Peyer's patch (tissue), 4 donors: ENCODE data around the gene POU6F2. TPM values are rescaled to one million over a fixed set of nuclear protein-coding genes. Genes with fewer than 3 reads are reported as not detected.
A peak's percentile ranks its signal among the peaks of the same experiment; 100 is the strongest.

Experiments
- DNase-seq, 3 donors: peaks; one replicate each; pipeline ENCODE4 v3.0.0-alpha.2; 2017 to 2019
- H3K27ac ChIP-seq, 4 donors: fragments of 200-600 bp; sonication (generic); one replicate each; pipeline ENCODE4 v1.5.1; 2016 to 2019
- H3K27me3 ChIP-seq, 2 donors: fragments of 200-600 bp; sonication (generic); one replicate each; pipeline ENCODE4 v1.5.1; 2019
- H3K36me3 ChIP-seq, 3 donors: fragments of 200-600 bp; sonication (generic); one replicate each; pipeline ENCODE4 v1.5.1; 2016 to 2019
- H3K4me1 ChIP-seq, 4 donors: fragments of 200-600 bp; sonication (generic); one replicate each; pipeline ENCODE4 v1.5.1; 2016 to 2019
- H3K4me3 ChIP-seq, 4 donors: fragments of 200-600 bp; sonication (generic); 1 replicate in 3 of 4; 2 replicates in 1 of 4; pipeline ENCODE4 v1.5.1; 2016 to 2019; ENCODE audit warnings: mild to moderate bottlenecking in 1 of 4
- H3K9me3 ChIP-seq, 4 donors: fragments of 200-600 bp; sonication (generic); one replicate each; pipeline ENCODE4 v1.5.1; 2016 to 2019; ENCODE audit warnings: mild to moderate bottlenecking in 1 of 4
- POLR2A ChIP-seq, 2 donors: fragments of 450-650 bp; IDR thresholded peaks; one replicate each; pipeline ENCODE4 v1.5.1; 2017; ENCODE audit warnings: antibody characterized with exemption in 2 of 2, mild to moderate bottlenecking in 2 of 2, moderate library complexity in 2 of 2
- total RNA-seq, 4 donors: library from RNA; depleted of rRNA; stranded (reverse); fragments of >200 nt; gene quantifications; one replicate each; pipeline ENCODE4 v1.1.0, GENCODE V29; 2016
- TF ChIP-seq, protein P1 (sequence below), 6 experiments: fragments of 450-650 bp in 4 of 6; fragments of 200-600 bp in 2 of 6; sonication (generic) in 1 of 6; IDR thresholded peaks; one replicate each; pipeline ENCODE4 v1.5.1; 2017 to 2019; ENCODE audit warnings: antibody characterized with exemption in 6 of 6, mild to moderate bottlenecking in 3 of 6, moderate library complexity in 1 of 6

POU6F2 gene
- total RNA-seq, 4 donors from 2014 or later, result 0.80 to 1.3 (median 1.2) TPM; not detected in 1

DNA sequence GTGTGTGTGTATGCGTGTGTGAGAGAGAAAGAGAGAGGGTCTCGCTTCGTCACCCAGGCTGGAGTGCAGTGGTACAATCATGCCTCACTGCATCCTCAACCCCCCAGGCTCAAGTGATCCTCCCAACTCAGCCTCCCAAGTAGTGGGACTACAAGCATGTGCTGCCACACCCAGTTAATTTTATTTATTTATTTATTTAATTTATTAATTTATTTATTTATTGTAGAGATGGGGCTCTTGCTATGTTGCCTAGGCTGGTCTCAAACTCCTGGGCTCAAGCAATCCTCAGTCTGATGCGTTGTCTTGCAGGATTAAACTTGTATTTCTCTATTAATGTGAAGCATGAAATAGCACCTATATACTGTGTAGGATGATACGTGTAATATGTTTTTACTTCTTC is 21.8 kb upstream of the POU6F2 start:
- Histone ChIP-seq H3K36me3 (no peaks in the 10 kb centered on the region), H3K4me1 (no peaks in the 10 kb centered on the region), H3K27me3 (no peaks in the 10 kb centered on the region), H3K27ac (no peak overlapping the region), H3K9me3 (no peaks in the 10 kb centered on the region), H3K4me3 (no peak overlapping the region)
- no peak for TF ChIP-seq POLR2A (IDR thresholded peaks at IDR 0.05)
- TF ChIP-seq, protein P1, sequence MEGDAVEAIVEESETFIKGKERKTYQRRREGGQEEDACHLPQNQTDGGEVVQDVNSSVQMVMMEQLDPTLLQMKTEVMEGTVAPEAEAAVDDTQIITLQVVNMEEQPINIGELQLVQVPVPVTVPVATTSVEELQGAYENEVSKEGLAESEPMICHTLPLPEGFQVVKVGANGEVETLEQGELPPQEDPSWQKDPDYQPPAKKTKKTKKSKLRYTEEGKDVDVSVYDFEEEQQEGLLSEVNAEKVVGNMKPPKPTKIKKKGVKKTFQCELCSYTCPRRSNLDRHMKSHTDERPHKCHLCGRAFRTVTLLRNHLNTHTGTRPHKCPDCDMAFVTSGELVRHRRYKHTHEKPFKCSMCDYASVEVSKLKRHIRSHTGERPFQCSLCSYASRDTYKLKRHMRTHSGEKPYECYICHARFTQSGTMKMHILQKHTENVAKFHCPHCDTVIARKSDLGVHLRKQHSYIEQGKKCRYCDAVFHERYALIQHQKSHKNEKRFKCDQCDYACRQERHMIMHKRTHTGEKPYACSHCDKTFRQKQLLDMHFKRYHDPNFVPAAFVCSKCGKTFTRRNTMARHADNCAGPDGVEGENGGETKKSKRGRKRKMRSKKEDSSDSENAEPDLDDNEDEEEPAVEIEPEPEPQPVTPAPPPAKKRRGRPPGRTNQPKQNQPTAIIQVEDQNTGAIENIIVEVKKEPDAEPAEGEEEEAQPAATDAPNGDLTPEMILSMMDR (IDR thresholded peaks at IDR 0.05), result no peak
- no peak for DNase-seq

DNA sequence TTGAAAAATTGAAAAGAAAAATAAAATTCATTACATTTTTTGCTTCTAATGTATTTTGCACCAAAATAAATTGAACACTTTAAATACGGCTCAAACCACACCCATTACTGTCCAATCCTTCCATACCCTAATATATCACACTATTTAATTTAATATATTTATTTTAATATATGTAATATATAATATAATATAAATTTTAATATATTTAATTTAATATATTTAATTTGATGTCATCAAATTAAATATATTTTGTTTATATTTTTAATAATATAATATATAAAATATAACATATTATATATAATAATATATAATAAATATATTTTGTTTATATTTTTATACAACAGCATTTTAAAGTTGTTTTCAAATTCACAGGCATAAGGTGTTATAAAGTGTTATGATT is 15.7 kb upstream of the POU6F2 start:
- no peak for DNase-seq
- no peak overlapping the region for H3K27ac ChIP-seq
- TF ChIP-seq POLR2A (IDR thresholded peaks at IDR 0.05), result no peak
- TF ChIP-seq, protein P1 (IDR thresholded peaks at IDR 0.05), result no peak
- H3K36me3 ChIP-seq, result no peaks in the 10 kb centered on the region
- no peak overlapping the region for H3K4me3 ChIP-seq
- no peaks in the 10 kb centered on the region for H3K4me1 ChIP-seq
- no peaks in the 10 kb centered on the region for H3K9me3 ChIP-seq
- no peaks in the 10 kb centered on the region for H3K27me3 ChIP-seq

DNA sequence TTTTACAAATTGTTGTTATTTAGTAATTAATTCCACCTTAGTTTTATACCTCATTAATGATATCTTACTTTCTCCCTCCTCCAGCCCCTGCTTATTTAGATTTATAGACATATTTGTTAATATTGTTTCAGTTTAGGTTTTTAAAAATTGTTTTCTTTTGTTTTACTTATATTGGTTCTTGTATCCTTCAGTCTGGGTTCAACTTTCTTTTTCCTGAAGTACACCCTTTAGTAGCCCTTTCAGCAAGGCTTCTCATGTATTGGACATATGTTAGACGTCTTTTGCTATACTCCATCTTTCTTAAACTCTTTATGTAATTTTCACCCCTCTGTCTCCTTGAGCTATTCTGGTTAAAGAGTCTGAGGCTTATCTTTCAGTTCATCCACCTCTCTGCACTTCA is 12.8 kb upstream of the POU6F2 start:
- no peak for DNase-seq
- TF ChIP-seq POLR2A (IDR thresholded peaks at IDR 0.05), result no peak
- TF ChIP-seq, protein P1 (IDR thresholded peaks at IDR 0.05), result no peak
- no peaks in the 10 kb centered on the region for H3K36me3 ChIP-seq

DNA sequence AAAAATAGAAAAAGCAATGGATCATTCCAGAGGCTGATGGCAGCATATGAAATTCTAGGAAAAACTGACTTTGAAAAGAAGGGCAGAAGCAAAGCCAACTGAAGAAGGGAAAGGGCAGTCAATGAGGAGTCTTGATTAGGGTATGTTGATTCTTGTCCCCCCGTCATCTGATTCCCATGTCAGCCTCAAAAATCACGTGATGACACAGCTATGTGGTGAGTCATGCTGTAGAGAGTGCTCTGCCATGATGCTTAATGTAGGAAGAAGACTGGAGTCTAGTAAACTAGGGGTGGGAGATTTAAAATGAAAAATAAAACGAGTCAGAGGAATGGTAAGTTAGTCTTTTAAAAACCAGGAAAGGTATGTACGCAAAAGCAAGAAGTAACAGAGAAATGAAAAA is 3.9 kb upstream of the POU6F2 start:
- no peak for TF ChIP-seq POLR2A (IDR thresholded peaks at IDR 0.05)
- TF ChIP-seq, protein P1 (IDR thresholded peaks at IDR 0.05), result no peak
- DNase-seq, result no peak
- no peak overlapping the region for H3K27ac ChIP-seq
- H3K27me3 ChIP-seq, result peaks cover 0 to 5% of the 10 kb centered on the region in 2 donors
- no peaks in the 10 kb centered on the region for H3K36me3 ChIP-seq
- no peaks in the 10 kb centered on the region for H3K9me3 ChIP-seq
- H3K4me1 ChIP-seq, result no peaks in the 10 kb centered on the region
- no peak overlapping the region for H3K4me3 ChIP-seq

More for the DNA sequence above, 12.8 kb upstream of the POU6F2 start:
- Histone ChIP-seq H3K4me3 (no peak overlapping the region), H3K27ac (no peak overlapping the region), H3K4me1 (no peaks in the 10 kb centered on the region), H3K9me3 (no peaks in the 10 kb centered on the region), H3K27me3 (no peaks in the 10 kb centered on the region)

DNA sequence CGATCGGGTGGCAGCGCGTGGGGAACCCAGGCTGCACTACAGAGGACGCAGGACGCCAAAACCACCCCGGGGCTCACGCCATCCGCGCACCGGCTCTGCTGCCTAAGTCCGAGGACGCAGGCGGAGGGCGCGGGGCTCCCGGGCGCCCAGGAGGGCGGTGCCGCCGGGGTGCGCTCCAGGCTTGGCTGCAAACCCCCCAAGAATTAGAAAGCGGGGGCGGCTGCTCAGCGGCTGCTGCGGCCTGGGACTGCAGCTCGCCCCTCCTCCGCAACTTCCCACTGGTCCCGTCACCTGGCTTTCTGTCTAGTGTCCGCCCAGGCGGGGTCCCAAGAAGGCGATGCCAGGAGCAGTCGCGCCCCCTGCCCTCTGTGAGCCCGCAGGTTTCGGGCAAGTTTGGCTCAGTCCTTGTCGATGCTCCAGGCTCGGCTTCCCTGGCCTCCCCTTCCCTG is 1.7 kb upstream of the POU6F2 start:
- Histone ChIP-seq H3K36me3 (no peaks in the 10 kb centered on the region), H3K4me3 (peak overlapping the region in 1 of 4 donors; percentile 9), H3K27me3 (peaks cover 0 to 5% of the 10 kb centered on the region in 2 donors), H3K4me1 (no peaks in the 10 kb centered on the region), H3K27ac (no peak overlapping the region), H3K9me3 (no peaks in the 10 kb centered on the region)
- no peak for DNase-seq
- TF ChIP-seq, protein P1 (IDR thresholded peaks at IDR 0.05), result no peak
- no peak for TF ChIP-seq POLR2A (IDR thresholded peaks at IDR 0.05)

DNA sequence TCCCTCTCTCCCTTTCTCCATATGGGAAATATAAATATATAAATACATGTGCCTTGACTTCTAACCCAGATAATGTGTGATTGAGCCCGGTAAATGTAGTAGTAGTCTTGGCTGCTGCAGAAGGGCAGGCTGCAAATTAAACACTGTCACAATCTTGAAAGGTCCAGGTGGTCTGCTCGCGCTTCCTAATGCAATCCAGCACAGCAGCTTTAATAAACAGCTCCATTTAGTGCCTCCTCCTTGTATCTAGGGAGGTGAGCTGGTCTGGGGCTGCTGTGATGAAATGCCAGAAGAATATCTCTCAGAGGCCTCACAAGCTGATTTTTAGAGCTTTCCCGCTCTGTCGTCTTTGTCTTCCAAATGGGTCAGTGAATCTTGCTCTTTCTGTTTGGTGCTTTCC is 782 bp downstream of the POU6F2 start:
- H3K4me1 ChIP-seq, result no peaks in the 10 kb centered on the region
- no peaks in the 10 kb centered on the region for H3K9me3 ChIP-seq
- H3K36me3 ChIP-seq, result no peaks in the 10 kb centered on the region
- peaks cover 0 to 5% of the 10 kb centered on the region in 2 donors for H3K27me3 ChIP-seq
- H3K4me3 ChIP-seq, result no peak overlapping the region
- TF ChIP-seq POLR2A (IDR thresholded peaks at IDR 0.05), result no peak
- TF ChIP-seq, protein P1 (IDR thresholded peaks at IDR 0.05), result no peak
- no peak for DNase-seq
- no peak overlapping the region for H3K27ac ChIP-seq
